Cardiac septum (tissue), 1 donor: ENCODE measurements around the gene ZNF516. TPM values are rescaled to one million over a fixed set of nuclear protein-coding genes. Genes with fewer than 3 reads are reported as not detected.

Experiments used
- DNase-seq: peaks from one replicate; pipeline ENCODE4 v3.0.0-alpha.2; 2020; ENCODE audit warnings: low spot score
- intact Hi-C: fragments of 100-400 bp; cut with DNase I; formaldehyde crosslinking; loops from one replicate; pipeline ENCODE4 v1.14.0; 2022
- total RNA-seq: library from RNA; stranded (reverse); fragmentation: NEBNext Ultra II Directional; extraction: Animal tissue kit (Norgen Biotek cat#: 25700); gene quantifications from one replicate; pipeline ENCODE4 v1.2.1, GENCODE V29; 2021
- donor health status: DM: no; HTN: no; CAD: no.

ZNF516 gene
- total RNA-seq, 1 donor from 2014 or later, result 14.7 TPM

DNA sequence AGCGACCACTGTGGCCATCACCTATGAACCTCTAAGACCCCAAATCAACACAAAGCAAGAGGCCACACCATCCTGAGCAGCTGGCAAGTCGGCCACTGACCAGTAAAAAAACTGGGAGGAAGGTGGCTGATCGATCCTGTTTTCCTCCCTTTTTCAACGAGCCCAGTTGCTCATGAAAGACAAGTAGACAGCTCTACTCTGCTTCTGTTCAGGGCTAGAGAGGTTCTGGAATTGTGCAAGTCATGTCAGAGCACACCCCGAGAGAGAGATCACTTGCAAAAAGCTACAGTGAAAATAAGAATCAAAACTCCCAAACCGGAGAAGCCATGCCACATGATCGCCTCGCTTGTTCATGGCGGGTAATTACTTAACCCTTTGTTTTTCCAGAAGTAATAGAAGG, 34.6 kb downstream of the ZNF516 start:
- intact Hi-C loops, result no loop called here
- DNase-seq, result no peak

DNA sequence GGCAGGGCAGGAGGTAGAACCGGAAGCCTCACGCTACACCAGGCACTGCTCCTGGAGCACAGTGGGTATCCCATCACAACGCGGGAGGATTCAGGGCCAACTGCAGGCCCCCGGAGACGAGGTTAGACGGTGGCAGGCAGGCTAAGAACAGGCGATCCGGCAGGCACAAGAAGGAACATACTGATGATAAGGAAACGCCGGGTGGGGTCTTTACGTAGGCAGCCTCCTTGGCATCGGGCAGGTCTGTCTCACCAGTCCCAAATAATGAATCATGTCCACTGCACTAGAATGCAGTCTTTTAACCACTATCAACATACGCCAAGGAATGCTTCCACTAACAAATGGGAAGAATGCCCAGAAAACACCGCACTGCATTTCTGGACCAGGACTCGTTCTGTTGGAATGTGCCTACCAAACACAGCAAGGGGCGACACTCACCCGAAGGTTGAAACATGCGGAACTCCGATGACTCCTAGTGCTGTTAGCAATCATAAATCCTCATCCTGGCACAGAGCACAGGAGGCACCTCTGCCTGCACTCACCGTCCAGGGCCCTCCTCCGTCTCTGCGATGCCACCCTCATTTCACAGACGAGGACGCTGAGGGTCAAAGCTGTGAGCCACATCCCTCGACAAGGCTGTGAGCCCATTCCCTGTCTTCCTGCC, 35.2 kb downstream of the ZNF516 start:
- intact Hi-C loops, result no loop called here

DNA sequence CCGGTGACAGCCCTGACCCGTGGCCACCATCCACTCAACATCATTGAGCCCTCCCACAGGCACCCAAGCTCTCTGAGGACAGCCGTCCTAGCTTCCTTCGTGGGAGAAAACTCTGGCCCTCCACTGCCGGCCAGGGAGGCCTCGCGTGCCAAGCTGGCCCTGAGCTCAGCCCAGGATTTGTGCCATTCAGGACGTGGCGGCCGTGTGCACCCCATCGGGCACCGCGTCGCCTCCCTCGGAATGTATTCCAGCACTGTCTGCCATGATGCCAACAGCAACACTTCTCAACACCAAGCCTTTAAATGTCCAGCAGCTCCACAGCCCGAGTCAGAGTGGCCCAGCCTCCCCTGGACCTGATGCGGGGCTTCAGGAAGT, 35.7 kb downstream of the ZNF516 start:
- DNase-seq, result no peak
- intact Hi-C loops, result no loop called here

More for the DNA sequence above, 35.2 kb downstream of the ZNF516 start:
- DNase-seq, result no peak

DNA sequence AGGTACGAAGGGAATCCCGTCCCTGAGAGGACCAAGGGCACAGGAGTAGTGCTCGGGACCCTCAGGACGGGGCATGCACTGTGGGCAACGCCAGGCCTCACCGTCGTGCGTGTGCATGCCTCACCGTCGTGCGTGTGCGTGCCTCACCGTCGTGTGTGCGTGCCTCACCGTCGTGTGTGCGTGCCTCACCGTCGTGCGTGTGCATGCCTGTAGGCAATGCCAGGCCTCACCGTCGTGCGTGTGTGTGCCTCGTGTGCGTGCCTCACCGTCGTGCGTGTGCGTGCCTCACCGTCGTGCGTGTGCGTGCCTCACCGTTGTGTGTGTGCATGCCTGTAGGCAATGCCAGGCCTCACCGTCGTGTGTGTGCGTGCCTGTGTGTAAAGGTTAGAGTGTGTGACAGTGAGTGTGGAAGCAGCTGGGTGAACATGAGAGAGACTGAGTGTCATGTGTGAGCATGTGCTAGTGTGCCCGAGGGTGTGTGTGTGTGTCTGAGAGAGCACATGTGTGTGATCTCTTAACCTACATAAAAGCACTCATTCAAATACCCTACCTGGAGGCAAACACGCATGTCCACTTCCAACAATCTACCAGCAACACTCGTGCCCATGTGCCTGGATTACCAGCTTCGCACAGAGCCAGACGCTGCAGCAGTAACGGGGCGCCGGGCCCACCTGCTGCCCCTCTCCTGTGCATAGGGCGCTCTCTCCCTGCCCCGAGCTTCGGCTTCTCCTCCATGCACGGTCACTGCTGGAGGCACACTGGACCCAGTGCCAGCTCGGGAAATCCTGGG, 36.3 kb downstream of the ZNF516 start:
- DNase-seq, result no peak
- intact Hi-C loops, result no loop called here

DNA sequence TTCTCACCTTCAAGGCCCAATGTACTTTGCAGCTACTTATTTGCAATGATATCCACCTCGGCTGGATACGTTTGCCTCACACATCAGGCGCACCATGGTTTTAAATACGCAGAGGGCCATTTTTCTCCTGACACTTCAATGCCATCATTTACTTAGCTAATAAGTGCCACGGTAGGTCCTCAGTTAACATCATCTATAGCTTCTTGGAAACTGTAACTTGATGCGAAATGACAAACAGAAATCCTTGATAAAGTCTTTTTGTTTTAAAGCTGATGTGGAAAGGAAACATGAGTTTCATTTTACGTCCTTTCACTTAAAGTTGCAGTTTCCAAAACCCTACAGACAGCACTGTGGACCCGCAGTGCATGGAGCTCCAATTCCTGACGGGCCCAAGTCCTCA, 37.1 kb downstream of the ZNF516 start:
- intact Hi-C loops, result no loop called here
- no peak for DNase-seq

DNA sequence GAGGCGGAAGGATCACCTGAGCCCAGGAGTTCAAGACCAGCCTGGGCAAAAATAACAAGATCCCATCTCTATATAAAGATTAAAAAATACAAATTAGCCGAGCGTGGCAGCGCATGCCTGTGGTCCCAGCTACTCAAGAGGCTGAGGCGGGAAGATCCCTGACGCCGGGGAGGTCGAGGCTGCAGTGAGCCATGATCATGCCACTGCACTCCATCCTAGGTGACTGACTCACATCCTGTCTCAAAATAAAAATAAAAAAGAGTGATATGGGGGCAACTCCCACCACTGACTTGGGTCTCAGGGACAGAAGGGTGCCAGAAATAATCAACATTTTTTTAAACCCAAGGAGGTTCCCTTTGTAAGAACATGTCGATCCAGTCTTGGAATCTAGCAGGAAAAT, 37.6 kb downstream of the ZNF516 start:
- no peak for DNase-seq
- intact Hi-C loops, result no loop called here

DNA sequence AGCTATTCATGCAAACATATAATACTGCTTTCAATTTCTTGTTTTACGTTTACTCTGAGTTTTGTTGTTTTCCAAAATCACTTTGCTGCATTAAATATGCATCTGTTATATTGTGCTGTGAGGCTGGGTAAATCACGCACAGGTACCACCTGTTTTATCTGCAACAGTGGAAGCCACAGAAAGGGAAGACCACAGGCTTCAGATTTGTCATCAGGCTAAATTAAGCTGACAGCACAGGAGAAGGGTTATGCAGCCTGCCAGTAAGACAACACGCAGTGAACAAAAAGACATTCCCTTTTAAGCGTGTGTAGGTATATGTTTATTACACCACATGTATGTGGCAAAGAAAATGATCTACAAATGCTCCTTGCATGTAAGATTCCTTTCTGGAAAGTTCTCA, 38.2 kb downstream of the ZNF516 start:
- DNase-seq, result no peak
- intact Hi-C loops, result no loop called here

DNA sequence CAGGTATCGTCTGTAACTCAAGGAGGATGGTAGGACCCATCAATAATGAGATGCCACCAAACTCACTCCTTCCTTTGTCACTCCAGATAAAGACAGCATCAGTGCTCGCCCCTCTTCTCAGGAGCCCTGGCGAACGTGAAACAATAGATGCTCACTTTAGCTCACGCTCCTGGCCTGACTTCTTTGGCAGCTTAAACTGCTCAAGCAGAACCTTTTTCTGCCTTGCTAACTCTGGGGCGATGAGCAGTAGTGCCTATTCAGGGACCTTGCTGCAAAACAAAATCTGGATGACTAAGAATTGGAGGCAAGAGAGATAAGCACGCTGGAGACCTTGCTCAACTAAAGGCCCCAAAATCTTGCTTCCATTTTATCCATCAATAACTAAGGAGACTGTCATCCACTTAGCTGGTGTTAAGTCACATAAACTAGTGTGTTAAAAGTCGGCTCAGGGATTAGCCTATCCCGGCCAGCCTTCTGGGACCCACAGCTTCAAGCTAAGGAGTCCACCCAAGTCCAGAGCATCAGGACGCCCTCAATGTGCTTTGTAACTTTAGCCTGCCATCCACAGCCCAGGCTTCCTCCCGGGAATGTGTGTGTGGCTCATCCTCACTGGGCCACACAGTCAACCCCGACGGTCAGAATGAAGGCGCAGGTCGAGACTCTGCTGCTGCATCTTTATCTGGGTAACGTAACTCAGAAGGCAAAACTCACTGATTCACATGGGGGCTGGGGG, 38.9 kb downstream of the ZNF516 start:
- intact Hi-C loops, result no loop called here
- no peak for DNase-seq

DNA sequence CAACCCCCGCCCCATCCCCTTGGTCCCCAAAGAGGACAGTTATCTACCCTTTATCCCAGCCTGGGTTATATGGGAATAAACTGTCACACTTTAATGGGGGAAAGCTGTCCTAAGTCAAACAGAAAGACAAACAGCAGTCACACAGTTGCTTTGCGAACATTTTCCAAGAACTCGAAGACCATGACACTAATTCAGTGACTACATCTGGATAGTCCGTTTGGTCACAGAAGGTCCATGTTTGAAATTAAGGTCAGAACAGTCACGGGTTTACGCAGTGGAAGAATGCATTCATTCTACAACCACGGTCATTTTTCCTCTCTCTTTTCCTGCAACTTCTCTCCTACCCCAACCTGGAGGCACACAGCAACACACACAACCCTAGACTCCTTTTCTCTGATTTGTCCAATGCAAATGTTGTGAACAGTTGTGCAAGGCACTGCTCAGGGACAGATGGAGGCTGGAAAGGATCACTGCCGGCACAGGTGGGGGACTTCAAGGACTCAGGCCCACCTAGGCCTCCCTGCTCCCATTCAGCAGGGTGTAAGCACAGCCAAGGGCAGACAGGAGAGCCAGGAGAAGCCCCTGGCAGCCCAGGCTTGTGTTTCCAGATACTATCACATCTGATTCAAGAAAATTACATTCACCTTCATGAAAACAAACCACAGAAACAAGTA, 39.9 kb downstream of the ZNF516 start:
- no peak for DNase-seq
- intact Hi-C loops, result no loop called here

DNA sequence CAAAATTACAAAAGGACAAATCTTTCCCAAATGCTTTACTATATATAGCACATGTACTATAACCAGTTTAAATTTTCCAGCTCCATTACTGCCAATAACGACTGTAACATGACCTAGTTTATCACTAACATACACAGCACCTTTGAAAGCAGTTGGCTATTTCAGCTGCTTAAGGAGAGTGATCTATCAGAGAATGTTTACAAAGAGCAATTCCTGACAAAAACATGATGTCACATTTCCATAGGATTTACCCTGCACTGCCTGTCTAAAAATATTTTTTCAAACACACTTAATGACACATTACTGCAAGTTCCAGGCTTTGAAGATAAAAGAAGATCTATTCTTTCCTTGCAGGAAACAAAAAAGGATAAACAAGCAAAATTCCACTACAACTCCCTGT, 40.6 kb downstream of the ZNF516 start:
- intact Hi-C loops, result loop anchor here (5.0 kb wide), 1 partner anchor 37 kb away; no protein-coding TSS in a partner anchor
- no peak for DNase-seq

DNA sequence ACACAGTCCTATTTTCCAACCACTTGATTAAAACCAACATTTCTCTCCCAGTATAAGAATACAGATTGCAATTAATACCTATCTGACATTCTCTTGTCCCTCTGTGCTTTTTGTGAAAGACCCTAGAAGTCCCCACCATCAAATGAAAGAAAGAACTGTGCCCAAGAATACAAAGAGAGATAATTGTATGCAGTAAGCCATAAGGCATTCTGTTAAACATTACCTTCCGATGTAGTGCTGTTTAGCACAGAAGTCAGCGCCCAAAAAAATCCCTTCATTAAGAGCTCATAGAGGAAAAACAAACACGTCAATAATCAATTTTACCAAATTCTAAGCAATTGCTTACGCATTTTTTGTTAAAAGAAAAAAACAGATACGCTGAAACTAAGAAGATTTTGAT, 41.1 kb downstream of the ZNF516 start:
- no peak for DNase-seq
- intact Hi-C loops, result loop anchor here (5.0 kb wide), 1 partner anchor 37 kb away; no protein-coding TSS in a partner anchor

DNA sequence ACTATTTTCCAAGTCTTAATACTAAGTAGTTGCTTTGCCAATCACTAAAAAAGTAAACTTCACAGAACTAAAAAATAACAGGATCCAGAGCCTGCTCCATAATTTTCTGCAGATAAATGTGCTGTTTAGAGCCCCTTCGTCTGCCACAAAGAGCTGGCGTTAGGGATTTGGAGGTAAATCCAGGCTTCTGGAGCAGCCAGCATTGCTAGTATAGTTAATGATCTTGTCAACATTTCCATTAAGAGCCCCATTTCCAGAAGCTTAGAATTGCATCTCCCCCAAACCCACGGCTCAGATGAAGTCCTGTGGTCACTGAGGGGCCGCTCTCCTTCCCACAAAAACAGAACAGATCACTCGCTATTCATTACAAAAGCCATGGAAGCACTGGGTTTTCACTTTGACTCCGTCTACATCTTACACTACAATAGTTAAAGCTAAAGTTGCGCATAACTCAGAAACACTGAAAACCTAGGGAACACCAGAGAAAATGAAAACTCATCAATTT, 41.9 kb downstream of the ZNF516 start:
- intact Hi-C loops, result loop anchor here (5.0 kb wide), 1 partner anchor 36 kb away; no protein-coding TSS in a partner anchor
- DNase-seq, result no peak

DNA sequence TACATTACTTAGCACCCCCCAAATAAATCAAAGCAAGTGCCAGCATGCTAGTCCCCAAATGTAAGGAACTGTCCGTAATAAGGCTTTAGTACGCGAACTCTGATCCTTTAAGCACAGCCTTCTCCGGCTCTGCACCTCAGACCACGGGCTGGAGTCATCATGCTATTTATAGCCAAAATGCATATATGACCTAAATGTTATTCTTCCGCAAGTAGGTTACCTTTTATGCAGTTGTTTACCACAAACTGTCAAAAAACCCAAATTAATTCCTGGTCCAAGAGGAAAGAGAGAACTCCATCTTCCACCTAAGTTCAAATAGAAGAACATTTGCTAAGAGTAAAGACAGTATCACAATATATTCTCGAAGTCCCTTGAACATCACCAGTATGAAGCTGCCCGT, 42.7 kb downstream of the ZNF516 start:
- intact Hi-C loops, result loop anchor here (5.0 kb wide), 1 partner anchor 35 kb away; no protein-coding TSS in a partner anchor

DNA sequence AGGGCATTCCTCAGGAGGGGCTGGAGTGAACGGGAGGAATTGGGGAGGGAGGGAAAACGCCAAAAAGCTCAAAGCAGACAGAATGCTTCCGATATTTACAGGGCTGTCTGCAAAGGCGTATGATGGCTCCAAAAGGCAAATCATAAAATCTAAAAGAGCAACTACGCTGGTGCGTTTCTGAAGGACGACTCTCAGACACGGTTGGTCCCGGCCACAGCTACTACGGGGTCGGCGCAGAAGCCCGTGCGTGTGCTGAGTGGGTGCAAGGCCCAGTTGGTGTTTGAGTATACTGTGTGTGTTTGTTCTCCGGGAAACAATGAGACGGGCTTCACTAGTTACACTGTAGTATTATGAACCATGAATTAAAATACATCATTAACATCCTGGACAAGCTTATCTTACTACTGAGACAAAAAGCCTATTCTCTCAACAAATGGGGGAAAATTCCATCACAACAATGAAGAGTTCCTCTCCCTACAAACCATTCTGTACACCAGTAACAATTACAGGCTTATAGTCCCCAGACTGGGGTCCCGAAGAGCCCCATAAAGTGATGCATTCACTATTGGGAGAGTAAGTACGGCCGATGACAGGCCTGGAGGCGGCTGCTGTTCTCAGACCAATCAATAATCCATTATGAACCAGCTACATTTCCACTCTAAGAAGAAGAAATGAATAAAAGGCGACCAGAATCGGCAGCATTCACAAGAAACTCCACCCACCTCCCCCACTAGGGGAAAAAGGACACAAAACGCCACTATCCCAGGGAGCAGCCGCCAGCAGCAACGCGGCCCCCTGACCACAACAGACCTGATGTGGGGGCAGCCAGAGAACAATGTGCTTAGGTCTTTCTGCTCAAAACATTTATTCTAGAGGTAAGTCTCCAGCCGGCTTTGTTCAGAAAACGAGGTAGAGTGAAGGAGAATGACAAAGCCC, 43.4 kb downstream of the ZNF516 start:
- no peak for DNase-seq
- intact Hi-C loops, result loop anchor here (2.0 to 5.0 kb wide), 2 partner anchors 34 to 39 kb away; no protein-coding TSS in a partner anchor

More for the DNA sequence above, 42.7 kb downstream of the ZNF516 start:
- DNase-seq, result no peak

DNA sequence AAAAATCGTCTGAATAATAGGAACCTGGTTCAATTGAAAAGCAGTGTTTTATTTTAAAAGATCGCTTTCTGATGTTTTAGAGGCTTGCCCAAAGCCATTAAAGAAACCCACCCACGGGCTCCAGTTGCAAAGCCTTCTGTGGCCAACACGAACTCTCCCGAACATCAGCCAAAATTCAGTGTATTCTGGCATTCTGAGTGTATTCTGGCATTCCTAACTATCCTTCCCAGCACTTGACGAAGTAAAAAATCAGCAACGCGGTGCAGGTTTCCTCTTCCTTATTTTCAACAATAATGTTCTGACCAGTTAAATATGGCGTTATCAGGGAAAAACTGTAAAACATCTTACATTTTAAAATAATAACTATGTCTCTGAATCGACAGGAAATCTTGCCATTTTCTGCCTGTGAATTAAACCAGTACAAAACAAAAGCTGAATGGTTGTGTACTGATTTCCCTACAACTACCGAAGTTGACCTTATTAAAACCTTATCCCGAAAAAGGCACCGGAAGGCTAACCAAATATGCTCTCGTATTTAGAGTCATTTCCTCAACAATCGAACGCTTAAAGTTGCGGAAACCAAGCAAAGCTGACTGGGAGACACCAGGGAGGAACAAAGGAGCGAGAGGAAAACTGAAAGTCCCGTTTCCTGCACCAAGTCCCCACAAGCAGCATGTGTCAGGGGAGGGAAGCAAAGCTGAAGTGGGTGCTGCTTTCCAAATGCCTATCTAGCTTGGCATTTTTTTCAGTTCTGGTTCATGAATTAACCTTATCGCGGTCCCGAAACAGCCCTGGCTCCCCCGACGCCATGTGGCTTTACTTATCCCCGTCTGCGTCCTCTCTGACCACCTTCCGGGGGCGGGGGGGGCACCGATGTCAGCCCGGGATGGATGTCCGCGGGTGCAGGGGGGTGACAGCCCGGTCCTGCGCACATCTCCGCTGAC, 44.3 kb downstream of the ZNF516 start:
- intact Hi-C loops, result loop anchor here (2.0 to 5.0 kb wide), 2 partner anchors 33 to 40 kb away; no protein-coding TSS in a partner anchor

DNA sequence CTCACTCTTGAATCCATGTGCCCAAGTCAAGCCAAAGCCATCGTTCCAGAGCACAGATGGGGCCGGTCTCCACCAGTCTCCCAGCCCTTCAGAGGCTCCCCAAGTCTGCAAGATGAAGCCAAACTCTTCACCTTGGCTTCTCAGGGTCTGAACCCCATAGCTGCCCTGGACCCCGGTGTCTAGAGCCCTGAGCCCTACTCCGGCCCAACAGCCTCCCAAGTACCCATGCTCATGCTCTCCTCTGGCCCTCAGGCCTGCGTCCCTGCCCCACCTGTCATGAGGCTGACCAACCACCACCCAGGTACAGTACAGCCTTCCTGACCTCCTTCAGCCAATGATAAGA, 46.0 kb downstream of the ZNF516 start:
- no peak for DNase-seq
- intact Hi-C loops, result no loop called here

More for the DNA sequence above, 44.3 kb downstream of the ZNF516 start:
- DNase-seq, result no peak
